Measurements from ENCODE around the gene MRPL48.

- no peak for TF ChIP-seq EZH2phosphoT487 (conservative IDR thresholded peaks at IDR 0.05; ENCODE audit: low read length)
- TF ChIP-seq CTCF (IDR thresholded peaks at IDR 0.05; ENCODE audit: insufficient read depth, low read length, poor library complexity, severe bottlenecking) = no peak
Measured at GRCh38 chr11:73866095-73866579, 78.5 kb downstream of the MRPL48 start.
